ENCODE data around the gene PLCL2.

DNA sequence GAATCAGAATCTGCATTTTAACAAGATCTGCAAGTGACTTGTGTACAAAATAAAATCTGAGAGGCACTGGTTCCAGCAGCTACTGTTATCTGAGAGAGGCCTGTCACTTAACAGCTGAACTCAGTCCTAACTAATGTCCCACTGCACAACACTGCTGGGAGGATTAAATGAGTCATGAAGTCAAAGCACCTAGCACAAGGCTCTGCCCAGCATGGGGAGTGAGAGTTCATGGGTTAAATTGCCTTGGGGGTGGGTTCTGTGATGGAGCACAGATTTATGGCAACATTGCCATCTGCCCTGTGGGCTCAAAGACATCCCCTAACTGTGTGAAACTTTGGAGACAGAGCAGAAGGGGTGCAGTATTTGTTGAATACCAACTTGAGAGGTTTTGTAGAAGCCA is 250.9 kb downstream of the PLCL2 start:
- TF ChIP-seq POLR2A (IDR thresholded peaks at IDR 0.05; ENCODE audit: low read depth, low read length) (no peak), PAX5 (IDR thresholded peaks at IDR 0.05; ENCODE audit: insufficient read depth, low read length, severe bottlenecking) (no peak), POU2F2 (IDR thresholded peaks at IDR 0.05; ENCODE audit: low read depth, low read length) (no peak), POLR2AphosphoS5 (IDR thresholded peaks at IDR 0.05; ENCODE audit: low read depth, low read length) (no peak), TAF1 (IDR thresholded peaks at IDR 0.05; ENCODE audit: low read depth, low read length) (no peak)
